ENCODE data around the gene ZBTB17. TPM values are rescaled to one million over a fixed set of nuclear protein-coding genes. Genes with fewer than 3 reads are reported as not detected.
A peak's percentile ranks its signal among the peaks of the same experiment; 100 is the strongest.

The ZBTB17 gene
- total and polyA plus RNA-seq, 10 of the 15 experiments (the other 5 are each of a cell fraction or from before 2014, with no cell fraction given), result 0.87 to 59.4 (median 38.7) TPM

DNA sequence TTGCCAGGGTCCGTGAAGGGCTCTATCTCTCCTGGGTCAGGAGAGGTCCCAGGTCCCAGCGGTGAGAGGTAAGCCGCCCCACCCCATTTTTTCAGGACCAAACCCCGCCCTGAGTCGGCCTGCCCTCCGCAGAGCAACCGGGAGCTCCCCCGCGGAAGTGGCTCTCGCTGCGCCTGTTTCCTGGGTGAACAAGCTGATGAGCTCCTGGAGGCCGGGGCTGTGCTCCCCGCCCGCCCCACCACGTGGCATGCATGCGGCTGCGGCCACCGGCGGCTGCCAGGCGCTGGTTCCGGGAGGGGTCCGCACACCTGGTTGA, 32.0 kb downstream of the ZBTB17 start (continued):
- TF ChIP-seq, protein P1, sequence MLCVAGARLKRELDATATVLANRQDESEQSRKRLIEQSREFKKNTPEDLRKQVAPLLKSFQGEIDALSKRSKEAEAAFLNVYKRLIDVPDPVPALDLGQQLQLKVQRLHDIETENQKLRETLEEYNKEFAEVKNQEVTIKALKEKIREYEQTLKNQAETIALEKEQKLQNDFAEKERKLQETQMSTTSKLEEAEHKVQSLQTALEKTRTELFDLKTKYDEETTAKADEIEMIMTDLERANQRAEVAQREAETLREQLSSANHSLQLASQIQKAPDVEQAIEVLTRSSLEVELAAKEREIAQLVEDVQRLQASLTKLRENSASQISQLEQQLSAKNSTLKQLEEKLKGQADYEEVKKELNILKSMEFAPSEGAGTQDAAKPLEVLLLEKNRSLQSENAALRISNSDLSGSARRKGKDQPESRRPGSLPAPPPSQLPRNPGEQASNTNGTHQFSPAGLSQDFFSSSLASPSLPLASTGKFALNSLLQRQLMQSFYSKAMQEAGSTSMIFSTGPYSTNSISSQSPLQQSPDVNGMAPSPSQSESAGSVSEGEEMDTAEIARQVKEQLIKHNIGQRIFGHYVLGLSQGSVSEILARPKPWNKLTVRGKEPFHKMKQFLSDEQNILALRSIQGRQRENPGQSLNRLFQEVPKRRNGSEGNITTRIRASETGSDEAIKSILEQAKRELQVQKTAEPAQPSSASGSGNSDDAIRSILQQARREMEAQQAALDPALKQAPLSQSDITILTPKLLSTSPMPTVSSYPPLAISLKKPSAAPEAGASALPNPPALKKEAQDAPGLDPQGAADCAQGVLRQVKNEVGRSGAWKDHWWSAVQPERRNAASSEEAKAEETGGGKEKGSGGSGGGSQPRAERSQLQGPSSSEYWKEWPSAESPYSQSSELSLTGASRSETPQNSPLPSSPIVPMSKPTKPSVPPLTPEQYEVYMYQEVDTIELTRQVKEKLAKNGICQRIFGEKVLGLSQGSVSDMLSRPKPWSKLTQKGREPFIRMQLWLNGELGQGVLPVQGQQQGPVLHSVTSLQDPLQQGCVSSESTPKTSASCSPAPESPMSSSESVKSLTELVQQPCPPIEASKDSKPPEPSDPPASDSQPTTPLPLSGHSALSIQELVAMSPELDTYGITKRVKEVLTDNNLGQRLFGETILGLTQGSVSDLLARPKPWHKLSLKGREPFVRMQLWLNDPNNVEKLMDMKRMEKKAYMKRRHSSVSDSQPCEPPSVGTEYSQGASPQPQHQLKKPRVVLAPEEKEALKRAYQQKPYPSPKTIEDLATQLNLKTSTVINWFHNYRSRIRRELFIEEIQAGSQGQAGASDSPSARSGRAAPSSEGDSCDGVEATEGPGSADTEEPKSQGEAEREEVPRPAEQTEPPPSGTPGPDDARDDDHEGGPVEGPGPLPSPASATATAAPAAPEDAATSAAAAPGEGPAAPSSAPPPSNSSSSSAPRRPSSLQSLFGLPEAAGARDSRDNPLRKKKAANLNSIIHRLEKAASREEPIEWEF (IDR thresholded peaks at IDR 0.05; ENCODE audit: insufficient replicate concordance, low read depth, low read length), result no peak
- no peak for TF ChIP-seq RCOR1 (conservative IDR thresholded peaks at IDR 0.05; ENCODE audit: low read depth, low read length)
- no peak for TF ChIP-seq CBFB (IDR thresholded peaks at IDR 0.05; ENCODE audit: low read depth)
- TF ChIP-seq YY1 (IDR thresholded peaks at IDR 0.05; ENCODE audit: low read depth, low read length), result no peak
- TF ChIP-seq ZNF24 (IDR thresholded peaks at IDR 0.05), result no peak
- TF ChIP-seq ZNF207 (IDR thresholded peaks at IDR 0.05; ENCODE audit: borderline replicate concordance), result no peak

DNA sequence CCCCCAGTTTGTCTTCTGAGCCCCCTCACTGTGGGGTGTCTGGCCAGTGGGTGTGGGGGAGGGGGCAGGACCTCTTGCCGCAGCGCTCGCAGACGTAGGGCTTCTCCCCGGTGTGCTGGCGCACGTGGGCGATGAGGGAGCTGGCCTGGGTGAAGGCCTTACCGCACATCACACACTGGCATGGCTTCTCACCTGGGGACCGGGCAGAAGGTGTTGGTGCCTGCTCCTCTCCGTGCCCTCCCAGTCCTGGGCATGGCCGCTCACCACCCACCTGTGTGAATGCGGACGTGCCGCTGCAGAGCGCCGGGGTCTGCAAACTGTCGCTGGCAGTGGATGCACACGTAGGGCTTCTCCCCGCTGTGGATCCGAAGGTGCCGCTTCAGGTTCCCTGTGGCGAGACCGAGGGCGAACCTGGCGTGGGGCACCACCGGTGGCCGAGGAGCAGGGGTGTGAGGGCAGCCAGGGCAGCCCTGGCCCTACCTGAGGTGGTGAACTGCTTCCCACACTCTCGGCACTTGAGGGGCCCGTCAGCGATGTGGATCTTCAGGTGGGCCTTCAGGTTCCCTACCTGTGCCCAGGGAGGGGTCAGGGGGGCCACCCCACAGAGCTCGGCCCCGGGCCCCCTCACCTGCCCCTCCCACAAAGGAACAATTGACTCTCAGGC, 32.4 kb downstream of the ZBTB17 start:
- CTCF ChIA-PET, result no interaction called here
- Histone ChIP-seq H2AFZ (ENCODE audit: control insufficient read depth, low read depth, low read length) (no peak overlapping the region), H3K4me2 (ENCODE audit: control insufficient read depth, insufficient read depth) (no peak overlapping the region), H3K27me3 (replicated peaks in 1 of 2; ENCODE audit: control insufficient read depth in 2 of 2, insufficient read depth in 2 of 2, low read length in 1 of 2) (no peaks in the 10 kb centered on the region), H3K4me3 (no peak overlapping the region), H3K9me3 (replicated peaks; ENCODE audit: control insufficient read depth, insufficient read depth, low read length) (no peaks in the 10 kb centered on the region), H4K20me1 (ENCODE audit: control insufficient read depth, insufficient read depth) (no peaks in the 10 kb centered on the region), H3K9ac (ENCODE audit: control insufficient read depth, insufficient read depth, low read length) (no peak overlapping the region), H3K36me3 (ENCODE audit: control insufficient read depth in 2 of 2, insufficient read depth in 2 of 2, low read length in 1 of 2) (peaks cover 14 to 81% of the 10 kb centered on the region in 2 experiments), H3K27ac (ENCODE audit: control insufficient read depth, insufficient read depth) (no peak overlapping the region), H3K79me2 (ENCODE audit: control insufficient read depth, insufficient read depth, low read length) (peaks cover 4% of the 10 kb centered on the region; the same call in 1 of the 2 replicates), H3K4me1 (ENCODE audit: control insufficient read depth, insufficient read depth, low read length) (peaks cover 10% of the 10 kb centered on the region)
- BruUV-seq (replicated peaks), result no TSS peak
- over 99% methylated on average over 27 of the region's 33 CpGs for whole genome bisulfite sequencing (ENCODE audit: insufficient coverage, insufficient replicate concordance, low lambda C conversion rate, missing lambda C conversion rate)
- no peak for FAIRE-seq
- POLR2A ChIA-PET, result no interaction called here
- no peak for ATAC-seq
- DNase-seq (ENCODE audit: low read depth, low spot score), result no peak
- RAD21 ChIA-PET (ENCODE audit: unreplicated experiment), result interaction anchor here (0.5 kb wide), 1 partner anchor 145 kb away, joined by 3 read pairs; no protein-coding TSS in a partner anchor
- in situ Hi-C loops (cut with MboI), result no loop called here
- intact Hi-C loops (cut with micrococcal nuclease; ENCODE audit: unreplicated experiment), result loop anchor here (10.0 kb wide), 1 partner anchor 111 kb away; no protein-coding TSS in a partner anchor
- SMC1A ChIA-PET (ENCODE audit: uncharacterized antibody, unreplicated experiment), result no interaction called here
- TF ChIP-seq HDAC2 (IDR thresholded peaks at IDR 0.05) (no peak), NR2C1 (IDR thresholded peaks at IDR 0.05) (no peak), ZBED1 (IDR thresholded peaks at IDR 0.05; ENCODE audit: borderline replicate concordance) (no peak), SUPT20H (IDR thresholded peaks at IDR 0.05; ENCODE audit: borderline replicate concordance, control insufficient read depth, low read depth, low read length) (no peak), NFIC (IDR thresholded peaks at IDR 0.05; ENCODE audit: low read depth, low read length) (no peak), POLR2A (IDR thresholded peaks at IDR 0.05; ENCODE audit: low read depth, low read length) (peak; percentile 41; the same call in 1 of the 2 replicates), SUZ12 (IDR thresholded peaks at IDR 0.05; ENCODE audit: unreplicated experiment) (no peak), POLR2AphosphoS5 (IDR thresholded peaks at IDR 0.05; ENCODE audit: low read length) (peak; percentile 8; the same call in 1 of the 2 replicates), CHD1 (IDR thresholded peaks at IDR 0.05; ENCODE audit: low read depth, low read length) (no peak), EED (IDR thresholded peaks at IDR 0.05; ENCODE audit: low read depth) (no peak), NR2C2 (IDR thresholded peaks at IDR 0.05; ENCODE audit: borderline replicate concordance, control insufficient read depth, insufficient read length, low read depth) (no peak), BCL11A (IDR thresholded peaks at IDR 0.05; ENCODE audit: low read depth, low read length) (no peak), WRNIP1 (IDR thresholded peaks at IDR 0.05; ENCODE audit: borderline replicate concordance, low read depth, low read length) (no peak)
- TF ChIP-seq, protein P2, sequence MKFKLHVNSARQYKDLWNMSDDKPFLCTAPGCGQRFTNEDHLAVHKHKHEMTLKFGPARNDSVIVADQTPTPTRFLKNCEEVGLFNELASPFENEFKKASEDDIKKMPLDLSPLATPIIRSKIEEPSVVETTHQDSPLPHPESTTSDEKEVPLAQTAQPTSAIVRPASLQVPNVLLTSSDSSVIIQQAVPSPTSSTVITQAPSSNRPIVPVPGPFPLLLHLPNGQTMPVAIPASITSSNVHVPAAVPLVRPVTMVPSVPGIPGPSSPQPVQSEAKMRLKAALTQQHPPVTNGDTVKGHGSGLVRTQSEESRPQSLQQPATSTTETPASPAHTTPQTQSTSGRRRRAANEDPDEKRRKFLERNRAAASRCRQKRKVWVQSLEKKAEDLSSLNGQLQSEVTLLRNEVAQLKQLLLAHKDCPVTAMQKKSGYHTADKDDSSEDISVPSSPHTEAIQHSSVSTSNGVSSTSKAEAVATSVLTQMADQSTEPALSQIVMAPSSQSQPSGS (IDR thresholded peaks at IDR 0.05; ENCODE audit: low read length), result no peak
